Naive B cell (primary cell): ENCODE results near the gene TUB. TPM values are rescaled to one million over a fixed set of nuclear protein-coding genes. Genes with fewer than 3 reads are reported as not detected.

Source experiments
- ATAC-seq, 2 donors: fragments of 150-1000 bp; cut with Tn5 transposase; 2 replicates each; pipeline ENCODE4 v1.10.0; 2021; ENCODE audit warnings: low read depth in 2 of 2, mild to moderate bottlenecking in 2 of 2, moderate library complexity in 2 of 2
- DNase-seq: peaks from one replicate; pipeline ENCODE4 v3.0.0; 2022
- H3K27ac Mint-ChIP-seq, 6 donors: one replicate each; pipeline ENCODE4 v1.8.0; 2020 to 2022; ENCODE audit warnings: mild to moderate bottlenecking in 6 of 6, mixed read lengths in 6 of 6, moderate library complexity in 5 of 6, inconsistent platforms in 2 of 6
- H3K27me3 Mint-ChIP-seq, 3 donors: one replicate each; pipeline ENCODE4 v1.8.0; 2021 to 2022; ENCODE audit warnings: mixed read lengths in 3 of 3, mild to moderate bottlenecking in 1 of 3
- H3K36me3 Mint-ChIP-seq, 2 donors: one replicate each; pipeline ENCODE4 v1.8.0; 2020 to 2022; ENCODE audit warnings: mixed read lengths in 2 of 2, inconsistent platforms in 1 of 2, mild to moderate bottlenecking in 1 of 2
- H3K4me1 Mint-ChIP-seq, 3 donors: one replicate each; pipeline ENCODE4 v1.8.0; 2020 to 2022; ENCODE audit warnings: mixed read lengths in 3 of 3, inconsistent platforms in 1 of 3, mild to moderate bottlenecking in 1 of 3, moderate library complexity in 1 of 3
- H3K4me3 Mint-ChIP-seq, 8 donors: one replicate each; pipeline ENCODE4 v1.8.0; 2020 to 2022; ENCODE audit warnings: mild to moderate bottlenecking in 8 of 8, mixed read lengths in 8 of 8, moderate library complexity in 8 of 8, inconsistent platforms in 2 of 8
- H3K9me3 Mint-ChIP-seq, 7 donors: one replicate each; pipeline ENCODE4 v1.8.0; 2020 to 2022; ENCODE audit warnings: mixed read lengths in 7 of 7, mild to moderate bottlenecking in 5 of 7, inconsistent platforms in 2 of 7, moderate library complexity in 1 of 7
- polyA plus RNA-seq, 6 donors: library from polyadenylated mRNA; unstranded; fragments of 300-500 nt; fragmentation: Illumina TruSeq; gene quantifications; one replicate each; pipeline ENCODE4 v1.2.3, GENCODE V29; 2021; ENCODE audit warnings: low read depth in 6 of 6

Gene TUB
- polyA plus RNA-seq, 6 donors from 2014 or later: 0.05 to 0.12 (median 0.11) TPM; not detected in 3

DNA sequence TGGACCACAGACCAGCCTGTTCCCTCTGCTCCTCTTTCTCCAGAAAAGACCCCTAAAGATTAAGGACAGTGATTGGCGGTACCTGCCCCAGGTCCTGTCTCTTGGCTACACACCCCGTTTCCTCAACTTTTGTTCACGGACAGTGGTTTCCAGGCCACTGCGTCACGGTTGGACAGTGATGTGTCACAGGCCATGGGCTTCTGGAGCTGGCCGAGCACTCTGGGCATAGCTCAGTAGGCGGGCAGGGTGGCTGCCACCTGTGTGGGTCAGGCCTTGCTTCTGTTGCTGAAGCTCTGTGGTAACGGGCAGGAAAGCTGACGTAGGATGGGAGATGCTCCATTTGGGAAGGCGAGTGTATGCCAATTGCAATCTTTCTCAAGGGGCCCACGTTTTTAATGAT, 13.6 kb downstream of the TUB start:
- Mint-ChIP-seq H3K4me1 (peaks cover 0 to 4% (median 2%) of the 10 kb centered on the region in 3 donors), H3K27ac (no peak overlapping the region), H3K36me3 (no peaks in the 10 kb centered on the region), H3K27me3 (peaks cover 3 to 16% (median 6%) of the 10 kb centered on the region in 3 donors), H3K4me3 (no peak overlapping the region), H3K9me3 (no peaks in the 10 kb centered on the region)
- DNase-seq (no peak), ATAC-seq (no peak)

- no peak for DNase-seq
- Mint-ChIP-seq H3K27me3 (peaks cover 3 to 13% (median 6%) of the 10 kb centered on the region in 3 donors), H3K36me3 (no peaks in the 10 kb centered on the region), H3K4me1 (peaks cover 0 to 5% (median 2%) of the 10 kb centered on the region in 3 donors), H3K4me3 (no peak overlapping the region), H3K27ac (peak overlapping the region in 1 of 6 donors; percentile 43), H3K9me3 (no peaks in the 10 kb centered on the region)
- no peak for ATAC-seq
Measured at GRCh38 chr11:8095371-8095770, 14.4 kb downstream of the TUB start.

- ATAC-seq: no peak
- Mint-ChIP-seq H3K4me1 (peaks cover 0 to 5% (median 2%) of the 10 kb centered on the region in 3 donors), H3K4me3 (no peak overlapping the region), H3K36me3 (no peaks in the 10 kb centered on the region), H3K27me3 (peaks cover 0 to 9% (median 6%) of the 10 kb centered on the region in 3 donors), H3K27ac (peak overlapping the region in 2 of 6 donors; percentile 3 to 43), H3K9me3 (no peaks in the 10 kb centered on the region)
- no peak for DNase-seq
Measured at GRCh38 chr11:8095806-8096522, 15.0 kb downstream of the TUB start.

DNA sequence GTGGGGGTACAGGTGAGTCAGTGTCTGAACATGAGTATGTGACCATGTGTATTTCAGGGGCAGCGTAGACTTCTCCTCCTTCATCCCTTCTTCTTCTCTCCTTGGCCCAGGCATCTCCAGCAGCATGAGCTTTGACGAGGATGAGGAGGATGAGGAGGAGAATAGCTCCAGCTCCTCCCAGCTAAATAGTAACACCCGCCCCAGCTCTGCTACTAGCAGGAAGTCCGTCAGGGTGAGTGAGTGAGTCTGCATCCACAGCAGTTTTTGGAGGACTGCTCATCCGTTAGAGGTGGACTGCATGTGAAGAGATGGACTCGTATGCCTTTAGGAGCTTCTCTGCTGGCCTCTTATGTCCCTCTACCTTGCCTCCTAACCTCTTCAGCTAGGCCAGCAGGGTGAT, 15.6 kb downstream of the TUB start:
- H3K9me3 Mint-ChIP-seq: no peaks in the 10 kb centered on the region
- H3K4me3 Mint-ChIP-seq: no peak overlapping the region
- DNase-seq (no peak), ATAC-seq (no peak)
- peak overlapping the region in 1 of 6 donors; percentile 5 for H3K27ac Mint-ChIP-seq
- H3K36me3 Mint-ChIP-seq: no peaks in the 10 kb centered on the region
- peaks cover 0 to 7% (median 1%) of the 10 kb centered on the region in 3 donors for H3K27me3 Mint-ChIP-seq
- peaks cover 0 to 5% (median 2%) of the 10 kb centered on the region in 3 donors for H3K4me1 Mint-ChIP-seq

- Mint-ChIP-seq H3K27ac (no peak overlapping the region), H3K4me1 (peaks cover 0 to 5% (median 2%) of the 10 kb centered on the region in 3 donors), H3K36me3 (no peaks in the 10 kb centered on the region), H3K27me3 (peaks cover 0 to 5% (median 0%) of the 10 kb centered on the region in 3 donors), H3K4me3 (no peak overlapping the region), H3K9me3 (no peaks in the 10 kb centered on the region)
- ATAC-seq (no peak), DNase-seq (no peak)
Measured at GRCh38 chr11:8097062-8097461, 16.1 kb downstream of the TUB start.

GRCh38 chr11:8097468-8097867, 16.5 kb downstream of the TUB start:
- no peak for DNase-seq
- H3K27ac Mint-ChIP-seq: no peak overlapping the region
- H3K4me3 Mint-ChIP-seq: no peak overlapping the region

GRCh38 chr11:8097926-8098325, 16.9 kb downstream of the TUB start:
- peaks cover 0 to 5% (median 0%) of the 10 kb centered on the region in 3 donors for H3K4me1 Mint-ChIP-seq
- DNase-seq: no peak
- no peaks in the 10 kb centered on the region for H3K36me3 Mint-ChIP-seq
- peaks cover 0 to 1% (median 0%) of the 10 kb centered on the region in 3 donors for H3K27me3 Mint-ChIP-seq
- H3K4me3 Mint-ChIP-seq: no peak overlapping the region
- H3K9me3 Mint-ChIP-seq: no peaks in the 10 kb centered on the region
- no peak for ATAC-seq
- H3K27ac Mint-ChIP-seq: no peak overlapping the region

More at GRCh38 chr11:8097468-8097867, 16.5 kb downstream of the TUB start:
- H3K36me3 Mint-ChIP-seq: no peaks in the 10 kb centered on the region
- H3K9me3 Mint-ChIP-seq: no peaks in the 10 kb centered on the region
- no peak for ATAC-seq
- H3K27me3 Mint-ChIP-seq: peaks cover 0 to 5% (median 0%) of the 10 kb centered on the region in 3 donors
- H3K4me1 Mint-ChIP-seq: peaks cover 0 to 5% (median 2%) of the 10 kb centered on the region in 3 donors

DNA sequence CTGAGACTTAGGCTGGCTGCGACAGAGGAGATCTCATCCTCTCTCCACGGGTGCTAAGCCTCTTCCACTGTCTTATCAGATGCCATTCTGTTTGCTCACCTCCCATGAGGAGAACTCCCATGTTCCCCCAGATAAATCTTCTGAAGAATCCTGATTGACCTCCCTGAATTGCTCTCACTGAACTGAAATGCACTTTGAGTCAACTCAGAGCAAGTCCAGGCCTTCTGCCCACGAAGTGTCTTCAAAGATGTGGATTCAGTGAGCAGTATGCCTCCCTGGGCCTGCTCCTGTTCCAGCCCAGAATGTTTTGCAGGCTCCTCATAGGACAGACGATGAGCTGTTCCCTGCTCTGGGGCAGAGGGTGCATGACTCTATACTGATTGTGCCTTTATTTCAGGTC, 17.4 kb downstream of the TUB start:
- ATAC-seq: no peak
- no peaks in the 10 kb centered on the region for H3K9me3 Mint-ChIP-seq
- H3K36me3 Mint-ChIP-seq: no peaks in the 10 kb centered on the region

GRCh38 chr11:8098879-8099278, 17.9 kb downstream of the TUB start:
- DNase-seq: no peak
- Mint-ChIP-seq H3K4me1 (peaks cover 0 to 5% (median 0%) of the 10 kb centered on the region in 3 donors), H3K9me3 (no peaks in the 10 kb centered on the region), H3K36me3 (no peaks in the 10 kb centered on the region), H3K27me3 (no peaks in the 10 kb centered on the region), H3K27ac (no peak overlapping the region), H3K4me3 (no peak overlapping the region)
- no peak for ATAC-seq

More for the DNA sequence above, 17.4 kb downstream of the TUB start:
- DNase-seq: no peak
- H3K27ac Mint-ChIP-seq: peak overlapping the region in 3 of 6 donors; percentile 4 to 32 (median 18)
- H3K27me3 Mint-ChIP-seq: no peaks in the 10 kb centered on the region
- H3K4me3 Mint-ChIP-seq: no peak overlapping the region
- peaks cover 0 to 5% (median 0%) of the 10 kb centered on the region in 3 donors for H3K4me1 Mint-ChIP-seq

- Mint-ChIP-seq H3K27me3 (no peaks in the 10 kb centered on the region), H3K9me3 (no peaks in the 10 kb centered on the region), H3K36me3 (no peaks in the 10 kb centered on the region), H3K4me1 (peaks cover 0 to 5% (median 0%) of the 10 kb centered on the region in 3 donors), H3K4me3 (no peak overlapping the region), H3K27ac (peak overlapping the region in 2 of 6 donors; percentile 5 to 54)
- peak; percentile 31 for DNase-seq
- peak; percentile 27 to 39 for ATAC-seq
Measured at GRCh38 chr11:8099291-8099899, 18.4 kb downstream of the TUB start.

- no peak for DNase-seq
- H3K4me1 Mint-ChIP-seq: peaks cover 0 to 5% (median 0%) of the 10 kb centered on the region in 3 donors
- peak overlapping the region in 1 of 6 donors; percentile 77 for H3K27ac Mint-ChIP-seq
- H3K4me3 Mint-ChIP-seq: no peak overlapping the region
- H3K36me3 Mint-ChIP-seq: no peaks in the 10 kb centered on the region
- no peaks in the 10 kb centered on the region for H3K9me3 Mint-ChIP-seq
- ATAC-seq: no peak
- H3K27me3 Mint-ChIP-seq: no peaks in the 10 kb centered on the region
Measured at GRCh38 chr11:8100158-8100557, 19.1 kb downstream of the TUB start.

GRCh38 chr11:8100605-8101004, 19.6 kb downstream of the TUB start:
- DNase-seq: no peak
- Mint-ChIP-seq H3K27ac (no peak overlapping the region), H3K4me1 (peaks cover 0 to 5% (median 0%) of the 10 kb centered on the region in 3 donors), H3K27me3 (no peaks in the 10 kb centered on the region), H3K36me3 (no peaks in the 10 kb centered on the region), H3K9me3 (no peaks in the 10 kb centered on the region), H3K4me3 (no peak overlapping the region)
- no peak for ATAC-seq

GRCh38 chr11:8101421-8101820, 20.4 kb downstream of the TUB start:
- Mint-ChIP-seq H3K27ac (peak overlapping the region in 1 of 6 donors; percentile 85), H3K4me1 (peaks cover 0 to 5% (median 0%) of the 10 kb centered on the region in 3 donors), H3K27me3 (no peaks in the 10 kb centered on the region), H3K9me3 (no peaks in the 10 kb centered on the region), H3K36me3 (no peaks in the 10 kb centered on the region), H3K4me3 (no peak overlapping the region)
- ATAC-seq: no peak
- no peak for DNase-seq
